ENCODE measurements around the gene CBL. TPM values are rescaled to one million over a fixed set of nuclear protein-coding genes. Genes with fewer than 3 reads are reported as not detected.

Gene CBL
- total RNA-seq, 1 experiment from 2014 or later = 45.6 TPM

- H3K9me3 Mint-ChIP-seq = no peaks in the 10 kb centered on the region
- peaks cover 7% of the 10 kb centered on the region for H3K36me3 Mint-ChIP-seq
- ATAC-seq (no peak), DNase-seq (ENCODE audit: low spot score) (no peak)
- TF ChIP-seq NR1H2 (CRISPR knock-in tag; IDR thresholded peaks at IDR 0.05) (0 out of 2 replicates have a peak, but pooled peaks have one; percentile 17), ATF3 (CRISPR knock-in tag; conservative IDR thresholded peaks at IDR 0.05) (no peak)
- ChIA-PET POLR2A (interaction anchor here (1.0 to 3.9 kb wide), 5 partner anchors 16 to 39 kb away, joined by 3 to 35 read pairs (median 9); partner anchors contain the start of gene MCAM), CTCF (interaction anchor here (0.5 to 10.4 kb wide), 57 partner anchors 9 to 679 kb away, joined by 3 to 387 read pairs (median 6); partner anchors contain the start of genes CBL, DPAGT1, HINFP and HMBS)
- no peak overlapping the region for H3K27ac Mint-ChIP-seq
- peaks cover 52% of the 10 kb centered on the region for H3K4me1 Mint-ChIP-seq
- H3K4me3 Mint-ChIP-seq = peak overlapping the region; percentile 100
- peaks cover 46% of the 10 kb centered on the region for H3K27me3 Mint-ChIP-seq (ENCODE audit: low read depth)
Measured at GRCh38 chr11:119338965-119339588, 132.9 kb downstream of the CBL start.

GRCh38 chr11:119339589-119340334 lies 133.6 kb downstream of the CBL start:
- ChIA-PET POLR2A (interaction anchor here (1.3 to 3.9 kb wide), 2 partner anchors 23 to 135 kb away, joined by 3 to 35 read pairs; partner anchors contain the start of gene MCAM), CTCF (interaction anchor here (0.5 to 10.4 kb wide), 43 partner anchors 8 to 378 kb away, joined by 3 to 387 read pairs (median 5); partner anchors contain the start of genes CBL, DPAGT1, HINFP and MCAM)
- ATAC-seq (peak; percentile 12), DNase-seq (ENCODE audit: low spot score) (peak; percentile 85)
- Mint-ChIP-seq H3K27ac (no peak overlapping the region), H3K36me3 (peaks cover 7% of the 10 kb centered on the region), H3K4me1 (peaks cover 52% of the 10 kb centered on the region), H3K4me3 (peak overlapping the region; percentile 100), H3K27me3 (ENCODE audit: low read depth) (peaks cover 53% of the 10 kb centered on the region), H3K9me3 (no peaks in the 10 kb centered on the region)
- TF ChIP-seq NR2C2 (CRISPR knock-in tag; IDR thresholded peaks at IDR 0.05) (no peak; the same call in 1 of the 2 replicates), GTF2I (CRISPR knock-in tag; conservative IDR thresholded peaks at IDR 0.05) (no peak), USF1 (CRISPR knock-in tag; IDR thresholded peaks at IDR 0.05) (peak; percentile 63; the same call in 1 of the 2 replicates), SOX15 (CRISPR knock-in tag; IDR thresholded peaks at IDR 0.05) (no peak), MXD4 (CRISPR knock-in tag; IDR thresholded peaks at IDR 0.05; ENCODE audit: borderline replicate concordance) (no peak), AFF4 (CRISPR knock-in tag; IDR thresholded peaks at IDR 0.05; ENCODE audit: borderline replicate concordance) (0 out of 2 replicates have a peak, but pooled peaks have one; percentile 45), MYBL2 (CRISPR knock-in tag; IDR thresholded peaks at IDR 0.05) (peak; percentile 82), HMGXB4 (CRISPR knock-in tag; IDR thresholded peaks at IDR 0.05) (peak; percentile 100), CTCF (IDR thresholded peaks at IDR 0.05) (peak; percentile 97), PRDM15 (CRISPR knock-in tag; IDR thresholded peaks at IDR 0.05) (0 out of 2 replicates have a peak, but pooled peaks have one; percentile 18), RELA (CRISPR knock-in tag; IDR thresholded peaks at IDR 0.05; ENCODE audit: borderline replicate concordance) (no peak), KAT7 (CRISPR knock-in tag; IDR thresholded peaks at IDR 0.05; ENCODE audit: borderline replicate concordance) (peak; percentile 79; the same call in 1 of the 2 replicates), ZNF396 (CRISPR knock-in tag; IDR thresholded peaks at IDR 0.05; ENCODE audit: borderline replicate concordance) (no peak), MAX (CRISPR knock-in tag; IDR thresholded peaks at IDR 0.05) (peak; percentile 98), TEAD1 (CRISPR knock-in tag; IDR thresholded peaks at IDR 0.05) (0 out of 2 replicates have a peak, but pooled peaks have one; percentile 3), ZNF263 (CRISPR knock-in tag; IDR thresholded peaks at IDR 0.05; ENCODE audit: low read depth) (peak; percentile 53; the same call in 1 of the 2 replicates)
